ENCODE measurements around the gene SUGCT.

SUGCT gene

DNA sequence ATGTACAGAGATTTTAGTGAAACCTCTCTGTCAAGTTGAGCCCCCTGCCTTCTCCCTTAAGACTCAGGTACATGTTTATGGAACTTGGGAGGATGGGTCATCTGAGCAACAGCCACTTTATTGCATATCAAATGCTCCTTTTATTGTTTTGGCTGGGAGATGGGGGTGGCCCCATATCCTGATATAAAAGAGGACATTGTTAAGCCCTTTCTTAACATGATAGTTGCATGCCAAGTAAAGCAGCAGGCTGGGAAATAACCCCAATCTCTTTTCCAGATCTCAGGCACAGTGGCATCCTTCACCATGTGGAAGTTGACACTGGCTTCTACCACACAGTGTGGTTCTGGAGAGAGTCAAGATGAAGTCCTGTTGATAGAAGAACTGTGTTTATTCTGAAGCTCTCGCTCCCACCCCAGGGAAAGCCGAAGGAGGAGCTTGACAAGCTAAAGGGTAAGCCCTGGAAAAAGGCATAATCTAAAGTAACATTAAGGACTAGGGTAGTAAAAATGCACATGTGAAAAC lies 746.7 kb downstream of the SUGCT start:
- DNase-seq: no peak
- intact Hi-C loops (cut with DNase I): no loop called here

- intact Hi-C loops (cut with DNase I): no loop called here
- DNase-seq: no peak
Measured at GRCh38 chr7:40882071-40882658, 747.4 kb downstream of the SUGCT start.

GRCh38 chr7:40883826-40884225 lies 749.0 kb downstream of the SUGCT start:
- DNase-seq: no peak
- intact Hi-C loops (cut with DNase I): no loop called here

- DNase-seq: no peak
- intact Hi-C loops (cut with DNase I): no loop called here
Measured at GRCh38 chr7:40884241-40884640, 749.4 kb downstream of the SUGCT start.

DNA sequence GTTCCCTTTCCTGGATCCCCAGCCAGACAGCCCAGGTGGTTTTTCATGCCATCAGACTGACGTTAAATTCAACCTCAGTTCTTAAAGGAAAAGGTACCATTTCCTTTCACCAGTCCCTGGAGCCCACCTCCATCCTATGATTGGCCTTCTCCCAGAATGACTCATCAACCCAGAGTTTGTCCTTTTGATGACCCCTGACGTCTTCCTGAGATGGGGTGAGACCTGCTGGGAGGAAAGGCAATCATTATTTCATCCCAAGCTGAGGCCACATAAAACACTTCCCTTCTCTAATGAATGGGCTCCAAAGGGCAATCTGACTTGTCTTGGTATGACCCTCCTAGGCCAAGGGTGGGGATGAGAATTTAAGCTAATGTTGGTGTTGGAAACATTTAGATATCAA lies 750.7 kb downstream of the SUGCT start:
- no peak for DNase-seq
- intact Hi-C loops (cut with DNase I): no loop called here

- DNase-seq: no peak
- intact Hi-C loops (cut with DNase I): no loop called here
Measured at GRCh38 chr7:40887099-40887498, 752.3 kb downstream of the SUGCT start.

- intact Hi-C loops (cut with DNase I): no loop called here
- no peak for DNase-seq
Measured at GRCh38 chr7:40888499-40888898, 753.7 kb downstream of the SUGCT start.

GRCh38 chr7:40889099-40889498 lies 754.3 kb downstream of the SUGCT start:
- no peak for DNase-seq
- intact Hi-C loops (cut with DNase I): no loop called here

DNA sequence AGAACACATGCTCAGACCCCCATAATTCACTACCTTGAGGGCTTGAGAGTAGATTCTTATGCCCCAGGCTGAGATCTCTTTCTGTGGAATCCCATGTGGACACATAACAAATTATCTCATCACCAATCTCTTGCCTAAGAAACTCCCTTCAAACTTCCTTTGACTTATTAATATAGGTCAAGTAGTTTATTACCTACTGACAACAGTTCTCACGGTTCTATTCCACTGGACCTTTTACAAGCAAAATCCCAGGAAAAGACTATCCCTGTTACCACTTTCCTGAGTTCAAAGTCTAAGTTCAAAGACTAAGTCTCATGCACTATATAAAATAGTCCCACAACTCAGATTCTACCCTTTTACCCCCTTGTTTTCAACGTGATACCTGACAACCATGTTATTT lies 754.7 kb downstream of the SUGCT start:
- DNase-seq: no peak
- intact Hi-C loops (cut with DNase I): no loop called here

DNA sequence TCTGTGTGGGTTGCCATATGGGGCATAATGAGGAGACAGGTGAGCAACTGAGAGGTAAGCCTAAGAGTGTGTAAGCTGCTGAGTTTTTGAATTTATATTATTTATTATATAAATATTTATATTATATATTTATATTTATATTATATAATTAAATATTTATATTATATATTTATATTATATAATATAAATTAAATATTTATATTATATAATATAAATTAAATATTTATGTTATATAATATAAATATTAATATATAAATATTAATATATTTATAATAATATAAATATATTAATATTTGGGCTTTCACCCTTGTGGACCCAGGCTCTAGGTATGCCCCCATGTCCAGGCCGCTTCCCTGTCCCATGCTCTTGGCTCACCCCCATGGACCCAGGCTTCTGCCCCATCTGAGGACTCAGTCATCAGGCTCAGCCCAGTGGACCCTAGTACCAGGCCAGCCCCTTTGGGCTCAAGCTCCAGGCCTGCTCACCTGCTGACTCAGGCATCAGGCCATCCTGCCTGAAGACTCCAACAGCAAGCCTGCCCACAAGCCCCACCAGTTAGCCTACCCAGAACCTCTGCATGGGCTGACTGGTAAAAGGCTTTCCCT lies 755.4 kb downstream of the SUGCT start:
- intact Hi-C loops (cut with DNase I): no loop called here
- DNase-seq: no peak

DNA sequence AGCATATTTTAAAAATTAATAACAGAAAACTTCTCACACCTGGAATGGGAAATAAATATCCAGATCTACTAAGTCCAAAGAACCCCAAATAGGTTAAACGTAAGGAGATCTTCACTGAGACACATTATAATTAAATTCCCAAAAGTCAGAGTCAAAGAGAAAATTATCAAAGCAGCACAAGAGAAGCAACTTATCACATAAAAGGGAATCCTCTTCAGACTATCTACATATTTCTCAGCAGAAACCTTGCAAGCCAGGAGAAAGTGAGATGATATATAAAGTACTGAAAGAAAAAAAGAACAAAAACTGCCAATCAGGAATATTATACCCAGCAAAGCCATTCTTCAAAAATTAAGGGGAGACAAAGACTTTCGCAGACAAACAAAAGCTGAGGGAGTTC lies 756.4 kb downstream of the SUGCT start:
- intact Hi-C loops (cut with DNase I): no loop called here
- no peak for DNase-seq

DNA sequence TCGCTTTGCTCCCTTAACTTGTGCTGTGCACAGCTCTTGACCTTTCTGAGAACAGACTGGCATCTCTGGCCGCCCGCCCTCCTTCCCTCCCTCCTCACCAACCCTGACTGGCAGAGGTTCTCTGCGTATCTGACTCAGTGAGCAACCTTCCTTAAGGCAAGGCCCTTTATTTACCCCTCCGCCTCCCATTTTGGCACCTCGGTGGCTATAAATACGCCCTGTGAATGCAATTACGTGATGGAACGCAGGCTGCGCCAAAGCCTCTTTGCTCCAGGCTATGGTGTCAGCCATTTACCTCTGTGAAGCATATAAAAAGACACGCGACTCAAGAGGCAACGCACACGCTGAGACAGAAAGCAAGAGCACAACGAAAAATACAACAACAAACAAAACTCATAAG lies 764.3 kb downstream of the SUGCT start:
- intact Hi-C loops (cut with DNase I): no loop called here
- DNase-seq: no peak

- intact Hi-C loops (cut with DNase I): no loop called here
- DNase-seq: no peak
Measured at GRCh38 chr7:40899636-40900507, 765.1 kb downstream of the SUGCT start.

GRCh38 chr7:40903872-40904271 lies 769.1 kb downstream of the SUGCT start:
- intact Hi-C loops (cut with DNase I): no loop called here
- DNase-seq: no peak

GRCh38 chr7:40907286-40907685 lies 772.5 kb downstream of the SUGCT start:
- DNase-seq: no peak
- intact Hi-C loops (cut with DNase I): no loop called here

DNA sequence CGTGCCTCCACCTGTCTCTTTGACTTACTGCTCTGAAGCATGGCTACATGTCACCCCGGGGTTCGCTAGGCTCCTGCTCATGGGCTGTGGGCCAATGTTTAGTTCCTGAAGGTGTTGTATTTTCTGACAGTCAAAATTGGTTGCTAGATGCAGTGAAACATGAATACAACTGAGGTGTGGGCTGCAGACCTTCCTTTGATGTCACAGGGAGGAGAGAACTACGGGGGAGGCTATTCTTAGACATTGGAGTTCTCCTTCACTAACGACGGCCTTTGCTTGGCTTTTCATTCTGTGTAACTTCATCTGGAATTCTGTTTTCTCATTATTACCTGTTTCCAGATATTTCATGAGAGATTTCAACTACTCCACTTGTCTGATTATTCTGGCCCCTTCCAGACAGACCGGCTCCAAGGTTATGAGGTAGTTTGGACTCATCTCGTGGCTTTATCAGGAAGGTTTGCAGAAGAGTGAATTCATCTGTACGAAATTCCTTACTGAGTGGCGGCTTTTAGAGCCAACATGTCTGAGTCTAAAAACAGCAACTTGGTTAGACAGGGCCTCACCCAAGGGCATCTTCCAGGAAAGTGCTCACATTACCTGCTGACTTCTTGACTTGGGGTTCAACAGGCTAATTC lies 774.7 kb downstream of the SUGCT start:
- intact Hi-C loops (cut with DNase I): no loop called here
- DNase-seq: no peak
